Posterior vena cava (tissue), 2 donors: ENCODE measurements around the gene BGLAP. TPM values are rescaled to one million over a fixed set of nuclear protein-coding genes. Genes with fewer than 3 reads are reported as not detected.

ENCODE experiments used
- DNase-seq: peaks from one replicate; pipeline ENCODE4 v3.0.0-alpha.2; 2020; ENCODE audit warnings: low spot score
- intact Hi-C, 2 donors: fragments of 100-400 bp; cut with DNase I; formaldehyde crosslinking; loops; one replicate each; pipeline versions ENCODE4 v1.14.1 to v1.14.2; 2022 to 2023
- long read RNA-seq, 2 donors: library from polyadenylated mRNA; unstranded; transcript quantifications; one replicate each; pipeline ENCODE4 v2.0.0, GENCODE V29; 2020 to 2021
- total RNA-seq, 2 donors: library from RNA; stranded (reverse); fragmentation: NEBNext Ultra II Directional; extraction: Animal tissue kit (Norgen Biotek cat#: 25700); gene quantifications; one replicate each; pipeline ENCODE4 v1.2.1, GENCODE V29; 2021
- donor health status: DM: yes; HTN: yes; CAD: no.
- donor health status: DM: yes; HTN: yes; CAD: no.

BGLAP gene
- total RNA-seq: under 1 TPM in 1 of 2 donors, not detected in 1; 0.71 TPM
- long read RNA-seq, donor 1: 0 reads
- long read RNA-seq, donor 2: 0 reads

DNA sequence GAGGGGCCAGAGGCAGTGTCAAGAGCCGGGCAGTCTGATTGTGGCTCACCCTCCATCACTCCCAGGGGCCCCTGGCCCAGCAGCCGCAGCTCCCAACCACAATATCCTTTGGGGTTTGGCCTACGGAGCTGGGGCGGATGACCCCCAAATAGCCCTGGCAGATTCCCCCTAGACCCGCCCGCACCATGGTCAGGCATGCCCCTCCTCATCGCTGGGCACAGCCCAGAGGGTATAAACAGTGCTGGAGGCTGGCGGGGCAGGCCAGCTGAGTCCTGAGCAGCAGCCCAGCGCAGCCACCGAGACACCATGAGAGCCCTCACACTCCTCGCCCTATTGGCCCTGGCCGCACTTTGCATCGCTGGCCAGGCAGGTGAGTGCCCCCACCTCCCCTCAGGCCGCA lies at the start of gene BGLAP:
Gene BGLAP, plus strand, starts transcription at position 259 of the 400 bp plus-strand sequence. Its CDS starts 48 bp downstream, at position 307.
- no peak for DNase-seq
- intact Hi-C loops: no loop called here

DNA sequence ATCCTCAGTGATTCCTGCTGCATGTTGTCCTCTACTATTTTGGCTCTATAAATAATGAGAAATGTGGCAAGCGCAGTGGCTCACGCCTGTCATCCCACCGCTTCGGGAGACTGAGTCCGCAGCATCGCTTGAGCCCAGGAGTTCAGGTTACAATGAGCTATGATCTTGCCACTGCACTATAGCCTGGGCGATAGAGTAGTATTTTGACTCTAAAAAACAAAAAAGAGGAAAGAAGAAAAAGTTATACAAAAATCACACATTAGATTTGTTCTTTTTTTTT lies 48.8 kb upstream of the BGLAP start:
- DNase-seq: peak; percentile 58
- intact Hi-C loops: no loop called here

DNA sequence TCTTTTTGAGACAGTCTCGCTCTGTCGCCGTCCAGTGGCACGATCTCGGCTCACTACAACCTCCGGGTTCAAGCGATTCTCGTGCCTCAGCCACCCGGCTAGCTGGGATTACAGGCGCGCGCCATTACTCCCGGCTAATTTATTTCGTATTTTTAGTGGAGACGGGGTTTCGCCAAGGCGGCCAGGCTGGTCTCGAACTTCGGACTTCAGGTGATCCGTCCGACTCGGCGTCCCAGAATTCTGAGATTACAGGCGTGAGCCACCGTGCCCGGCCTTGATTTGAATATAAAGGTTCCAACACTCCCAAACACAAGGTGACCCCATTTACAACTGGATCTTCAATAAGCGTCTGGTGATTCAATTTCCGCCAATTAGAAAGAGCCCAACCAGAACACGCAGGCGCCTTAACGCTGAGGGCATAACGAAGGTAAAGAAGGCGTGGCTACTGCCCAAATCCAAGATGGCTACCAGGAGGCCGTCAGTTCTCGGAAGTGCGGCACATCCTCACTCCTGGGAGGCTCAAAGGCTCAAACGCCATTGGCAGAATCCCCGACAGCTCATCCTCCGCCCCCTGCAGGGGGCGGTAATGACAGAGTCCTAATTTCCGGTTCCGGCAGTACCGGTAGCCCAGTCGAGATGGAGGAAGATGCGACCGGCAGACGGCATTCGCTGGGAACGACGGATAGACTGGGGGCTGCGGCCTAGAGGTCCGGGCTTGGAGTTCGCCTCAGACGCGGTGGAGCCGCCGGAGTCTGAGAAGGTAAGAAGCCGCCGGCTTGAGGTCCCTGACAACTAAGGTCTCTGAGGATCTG lies 48.3 kb upstream of the BGLAP start, which contains the start of gene SLC25A44:
Gene SLC25A44, plus strand, starts transcription at position 617 of the 812 bp plus-strand sequence. CDS start 5,744 bp downstream, outside the sequence.
- intact Hi-C loops: no loop called here
- peak; percentile 98 for DNase-seq

DNA sequence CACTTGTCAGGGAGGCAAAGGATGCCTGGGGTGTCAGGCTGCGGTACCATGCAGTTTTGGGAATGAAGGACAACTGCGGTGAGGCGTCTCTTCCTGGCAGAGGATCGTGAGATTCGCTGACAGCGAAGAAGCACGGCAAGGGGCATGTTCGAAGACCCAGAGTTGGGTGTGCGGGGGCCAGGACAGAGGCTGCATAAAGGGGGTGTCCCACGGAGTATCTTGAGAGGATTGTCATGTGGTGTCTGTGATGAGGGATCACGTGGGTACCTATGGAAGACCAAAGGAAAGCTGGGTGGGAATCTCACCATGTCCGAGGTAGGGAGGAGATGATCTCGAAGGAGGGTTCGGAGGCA lies 47.7 kb upstream of the BGLAP start:
- intact Hi-C loops: no loop called here
- no peak for DNase-seq

DNA sequence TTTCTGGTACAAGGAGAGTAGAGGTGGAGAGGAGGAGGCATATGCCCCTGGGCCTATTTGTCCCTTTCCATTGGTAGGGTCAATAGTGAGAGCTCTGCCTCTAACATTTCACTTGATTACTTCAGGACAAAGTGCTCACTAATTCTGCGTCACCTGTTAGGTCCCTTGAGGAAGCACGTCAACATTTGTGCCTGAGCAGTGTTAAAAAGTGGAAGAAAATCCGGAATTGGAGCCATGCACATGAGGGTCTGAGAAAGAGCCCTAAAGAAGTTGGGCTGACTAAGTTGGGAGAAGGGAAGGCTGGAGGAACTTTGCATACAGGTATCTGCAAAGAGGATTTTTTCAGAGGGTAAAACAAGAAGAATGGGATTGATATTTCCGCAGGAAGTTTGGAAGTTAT lies 46.1 kb upstream of the BGLAP start:
- no peak for DNase-seq
- intact Hi-C loops: no loop called here

DNA sequence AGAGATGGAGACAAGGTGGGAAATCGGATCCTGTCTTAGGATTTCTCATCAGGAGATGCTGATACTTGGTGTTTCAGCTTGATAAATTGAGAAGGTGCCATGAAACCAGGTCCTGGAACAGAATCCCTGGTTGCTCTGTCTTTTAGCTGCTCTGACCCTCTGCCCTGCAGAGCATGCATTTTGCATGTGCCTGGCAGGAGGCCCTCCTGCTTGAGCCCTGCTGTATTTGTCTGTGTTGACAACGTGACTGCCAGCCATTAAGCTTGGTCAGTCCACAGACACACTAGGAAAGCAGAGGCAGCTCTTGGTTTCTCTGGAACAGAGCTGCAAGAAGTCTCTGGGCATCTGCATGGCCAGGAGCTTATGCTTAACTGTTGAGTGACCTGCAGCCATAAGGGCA lies 45.5 kb upstream of the BGLAP start:
- intact Hi-C loops: no loop called here
- DNase-seq: peak; percentile 16

DNA sequence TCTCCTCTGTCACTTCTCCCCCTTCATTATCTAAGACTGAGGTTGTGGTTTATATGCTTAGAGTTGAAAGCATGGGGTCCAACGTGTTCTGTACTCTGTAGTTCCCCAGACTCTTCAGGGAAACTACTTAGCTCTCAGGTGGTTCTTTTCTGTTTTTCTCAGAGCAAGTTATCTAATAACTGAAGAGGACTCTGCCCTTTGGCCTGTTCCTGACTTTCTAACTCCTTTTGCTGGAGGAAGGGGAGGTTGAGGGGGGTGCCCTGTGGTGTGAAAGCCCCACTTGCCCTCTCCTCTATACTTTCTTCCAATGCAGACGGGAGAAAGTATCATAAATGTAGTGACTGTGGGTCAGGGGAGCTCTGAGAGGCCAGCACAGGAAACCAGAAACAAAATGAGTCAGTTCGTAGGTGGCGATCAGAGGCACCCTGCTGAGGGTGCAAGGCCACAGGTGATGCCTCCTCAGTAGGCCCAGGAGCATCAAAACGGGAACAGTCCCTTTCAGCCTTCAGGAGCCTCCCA lies 43.1 kb upstream of the BGLAP start:
- DNase-seq: no peak
- intact Hi-C loops: no loop called here

DNA sequence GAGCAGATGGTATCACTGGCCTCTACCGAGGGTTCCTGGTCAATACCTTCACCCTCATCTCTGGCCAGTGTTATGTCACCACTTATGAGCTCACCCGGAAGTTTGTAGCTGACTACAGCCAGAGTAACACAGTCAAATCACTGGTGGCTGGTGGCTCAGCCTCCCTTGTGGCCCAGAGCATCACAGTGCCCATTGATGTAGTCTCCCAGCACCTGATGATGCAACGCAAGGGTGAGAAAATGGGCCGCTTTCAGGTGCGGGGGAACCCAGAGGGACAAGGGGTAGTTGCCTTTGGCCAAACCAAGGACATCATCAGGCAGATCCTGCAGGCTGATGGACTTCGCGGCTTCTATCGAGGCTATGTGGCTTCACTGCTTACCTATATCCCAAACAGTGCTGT lies 41.9 kb upstream of the BGLAP start:
- intact Hi-C loops: no loop called here
- DNase-seq: peak; percentile 61

DNA sequence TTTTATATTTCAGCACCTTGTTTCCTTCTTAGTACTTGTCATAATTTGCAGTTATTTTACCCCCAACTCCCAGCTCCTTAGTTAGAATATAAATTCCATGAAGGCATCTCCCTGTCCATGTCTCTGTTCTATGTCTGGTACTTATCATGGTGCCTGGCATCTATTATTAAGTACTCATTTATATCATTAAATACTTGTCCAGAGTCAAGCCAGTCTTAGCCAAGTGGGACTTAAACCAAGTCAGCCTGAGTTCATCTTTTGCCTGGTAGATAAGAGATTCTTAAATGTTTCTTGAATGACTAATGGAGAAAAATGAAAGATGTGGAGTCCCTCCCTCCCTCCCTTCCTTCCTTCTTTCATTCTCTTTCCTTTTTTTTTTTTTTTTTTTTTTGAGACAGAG lies 38.7 kb upstream of the BGLAP start:
- intact Hi-C loops: no loop called here
- no peak for DNase-seq

DNA sequence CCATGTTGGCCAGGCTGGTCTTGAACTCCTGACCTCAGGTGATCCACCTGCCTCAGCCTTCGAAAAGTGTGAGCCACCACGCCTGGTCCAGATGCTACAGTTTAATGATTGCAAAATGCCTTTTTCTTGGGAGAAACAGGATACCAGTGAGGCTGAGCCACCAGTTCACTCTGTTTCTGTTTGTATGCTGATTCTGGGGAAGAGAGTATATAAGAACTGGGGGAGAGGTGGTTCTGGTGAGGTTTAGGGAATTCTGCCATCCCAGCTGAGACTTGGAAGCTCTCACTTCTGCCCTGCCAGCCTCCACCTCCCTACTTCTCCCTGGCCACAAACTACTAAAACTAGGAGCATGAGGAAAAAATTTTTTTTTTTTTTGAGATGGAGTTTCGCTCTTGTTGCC lies 37.3 kb upstream of the BGLAP start:
- peak; percentile 19 for DNase-seq

DNA sequence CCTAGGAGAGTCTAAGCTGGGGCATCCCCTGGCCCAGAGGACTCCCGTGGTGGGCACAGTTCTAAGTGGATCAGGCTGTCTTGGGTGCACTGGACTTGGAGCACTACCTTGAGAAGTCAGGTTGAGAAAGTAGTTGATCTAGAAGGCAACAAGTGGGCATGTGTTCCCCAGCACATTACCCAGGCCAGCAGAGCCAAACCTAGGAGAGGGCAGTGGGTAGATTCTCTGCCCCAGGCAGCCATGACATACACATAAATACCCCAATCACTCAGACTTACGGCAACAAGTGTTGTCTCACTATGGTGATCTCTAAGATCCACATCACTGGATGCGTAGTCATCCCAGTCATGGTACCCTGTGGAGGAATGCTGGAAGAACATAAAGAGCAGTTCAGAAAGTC lies 30.7 kb upstream of the BGLAP start:
- DNase-seq: peak; percentile 15
- intact Hi-C loops: no loop called here

More for the DNA sequence above, 37.3 kb upstream of the BGLAP start:
- intact Hi-C loops: no loop called here

DNA sequence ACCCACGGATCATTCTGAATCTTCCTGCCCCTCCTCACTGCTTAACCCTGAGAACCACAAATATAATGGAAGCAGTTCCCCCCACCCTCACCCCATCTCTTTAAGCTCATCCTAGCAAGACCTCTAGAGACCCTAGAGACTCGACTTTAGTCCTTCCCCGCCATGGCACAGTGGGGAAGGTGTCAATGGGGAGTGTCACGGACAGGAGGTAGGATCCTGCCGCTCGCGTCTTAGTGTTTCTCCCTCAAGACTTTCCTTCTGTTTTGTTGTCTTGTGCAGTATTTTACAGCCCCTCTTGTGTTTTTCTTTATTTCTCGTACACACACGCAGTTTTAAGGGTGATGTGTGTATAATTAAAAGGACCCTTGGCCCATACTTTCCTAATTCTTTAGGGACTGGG lies 29.9 kb upstream of the BGLAP start:
- DNase-seq: peak; percentile 56
- intact Hi-C loops: no loop called here

DNA sequence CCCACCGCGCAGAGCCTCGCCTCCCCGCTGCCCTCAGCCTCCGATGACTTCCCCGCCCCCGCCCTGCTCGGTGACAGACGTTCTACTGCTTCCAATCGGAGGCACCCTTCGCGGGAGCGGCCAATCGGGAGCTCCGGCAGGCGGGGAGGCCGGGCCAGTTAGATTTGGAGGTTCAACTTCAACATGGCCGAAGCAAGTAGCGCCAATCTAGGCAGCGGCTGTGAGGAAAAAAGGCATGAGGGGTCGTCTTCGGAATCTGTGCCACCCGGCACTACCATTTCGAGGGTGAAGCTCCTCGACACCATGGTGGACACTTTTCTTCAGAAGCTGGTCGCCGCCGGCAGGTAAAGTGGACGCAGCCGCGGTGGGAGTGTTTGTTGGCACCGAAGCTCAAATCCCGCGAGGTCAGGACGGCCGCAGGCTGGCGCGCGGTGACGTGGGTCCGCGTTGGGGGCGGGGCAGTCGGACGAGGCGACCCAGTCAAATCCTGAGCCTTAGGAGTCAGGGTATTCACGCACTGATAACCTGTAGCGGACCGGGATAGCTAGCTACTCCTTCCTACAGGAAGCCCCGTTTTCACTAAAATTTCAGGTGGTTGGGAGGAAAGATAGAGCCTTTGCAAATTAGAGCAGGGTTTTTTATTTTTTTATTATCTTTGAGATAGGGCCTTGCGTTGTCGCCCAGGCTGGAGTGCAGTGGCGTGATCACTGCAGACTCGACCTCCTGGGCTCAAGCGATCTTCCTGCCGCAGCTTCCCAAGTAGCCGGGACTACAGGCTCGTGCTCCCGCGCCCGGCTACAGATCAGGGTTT lies 28.9 kb upstream of the BGLAP start, which contains the start of gene PMF1:
Gene PMF1, plus strand, starts transcription at position 175 of the 811 bp plus-strand sequence. Its CDS starts 9 bp downstream, at position 184.
- intact Hi-C loops: no loop called here
- peak; percentile 99 for DNase-seq

DNA sequence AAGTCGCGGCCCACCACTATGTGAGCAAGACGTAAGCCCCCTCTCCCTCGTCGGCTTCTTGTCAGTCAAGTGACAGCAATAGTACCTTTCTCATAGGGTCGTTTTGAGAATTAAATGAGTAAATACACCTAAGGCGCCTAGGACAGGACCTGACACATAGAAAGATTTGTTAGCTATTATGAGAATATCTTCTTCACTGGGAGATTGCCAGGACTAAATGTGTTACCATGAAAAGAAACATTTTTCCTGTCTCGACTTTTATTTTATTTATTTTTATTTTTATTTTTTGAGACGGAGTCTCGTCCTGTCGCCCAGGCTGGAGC lies 28.4 kb upstream of the BGLAP start:
- DNase-seq: no peak
- intact Hi-C loops: no loop called here

DNA sequence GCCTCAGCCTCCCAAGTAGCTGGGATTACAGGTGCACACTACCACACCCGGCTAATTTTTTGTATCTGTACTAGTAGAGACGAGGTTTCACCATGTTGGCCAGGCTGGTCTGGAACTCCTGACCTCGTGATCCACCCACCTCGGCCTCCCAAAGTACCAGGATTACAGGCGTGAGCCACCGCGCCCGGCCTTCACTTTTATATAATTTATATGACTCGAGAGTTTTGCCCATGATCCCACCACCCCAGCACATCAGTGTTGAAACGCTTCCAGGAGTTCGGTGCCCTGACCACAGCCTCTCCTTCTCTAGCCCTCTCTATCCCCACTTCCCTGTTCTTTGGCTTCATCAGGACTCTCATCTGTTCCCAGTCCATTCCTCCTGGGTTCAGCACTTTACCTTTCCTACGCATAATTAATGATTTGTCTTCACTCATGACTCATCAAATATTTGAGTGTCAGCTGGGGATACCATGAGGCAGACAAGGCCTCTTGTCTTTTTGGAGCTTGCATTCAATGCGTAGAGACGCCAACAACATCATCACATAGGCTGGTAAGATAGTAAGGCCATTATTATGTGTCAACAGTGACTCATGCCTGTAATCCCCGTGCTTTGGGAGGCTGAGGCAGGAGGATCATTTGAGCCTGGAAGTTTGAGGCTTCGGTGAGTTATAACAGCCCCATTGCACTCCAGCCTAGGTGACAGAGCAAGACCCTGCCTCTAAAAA lies 27.8 kb upstream of the BGLAP start:
- intact Hi-C loops: no loop called here
- peak; percentile 48 for DNase-seq

DNA sequence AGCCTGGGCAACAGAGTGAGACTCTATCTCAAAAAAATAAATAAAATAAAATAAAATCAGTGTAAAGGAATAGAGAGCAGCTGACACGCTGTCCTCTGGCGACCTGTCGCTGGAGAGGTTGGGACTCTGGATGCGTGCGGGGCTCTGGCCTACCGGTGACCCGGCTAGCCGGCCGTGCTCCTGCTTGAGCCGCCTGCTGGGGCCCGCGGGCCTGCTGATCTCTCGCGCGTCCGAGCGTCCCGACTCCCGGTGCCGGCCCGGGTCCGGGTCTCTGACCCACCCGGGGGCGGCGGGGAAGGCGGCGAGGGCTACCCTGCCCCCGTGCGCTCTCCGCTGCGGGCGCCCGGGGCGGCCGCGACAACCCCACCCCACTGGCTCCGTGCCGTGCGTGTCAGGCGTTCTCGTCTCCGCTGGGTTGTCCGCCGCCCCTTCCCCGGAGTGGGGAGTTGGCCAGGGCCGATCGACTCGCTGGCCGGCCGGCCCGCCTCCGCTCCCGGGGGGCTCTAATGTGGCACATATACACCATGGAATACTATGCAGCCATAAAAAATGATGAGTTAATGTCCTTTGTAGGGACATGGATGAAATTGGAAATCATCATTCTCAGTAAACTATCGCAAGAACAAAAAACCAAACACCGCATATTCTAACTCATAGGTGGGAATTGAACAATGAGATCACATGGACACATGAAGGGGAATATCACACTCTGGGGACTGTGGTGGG lies 25.5 kb upstream of the BGLAP start:
- intact Hi-C loops: loop anchor here in 1 of 2 donors (5.0 kb wide), 1 partner anchor 129 kb away; no protein-coding TSS in a partner anchor
- DNase-seq: peak; percentile 77

DNA sequence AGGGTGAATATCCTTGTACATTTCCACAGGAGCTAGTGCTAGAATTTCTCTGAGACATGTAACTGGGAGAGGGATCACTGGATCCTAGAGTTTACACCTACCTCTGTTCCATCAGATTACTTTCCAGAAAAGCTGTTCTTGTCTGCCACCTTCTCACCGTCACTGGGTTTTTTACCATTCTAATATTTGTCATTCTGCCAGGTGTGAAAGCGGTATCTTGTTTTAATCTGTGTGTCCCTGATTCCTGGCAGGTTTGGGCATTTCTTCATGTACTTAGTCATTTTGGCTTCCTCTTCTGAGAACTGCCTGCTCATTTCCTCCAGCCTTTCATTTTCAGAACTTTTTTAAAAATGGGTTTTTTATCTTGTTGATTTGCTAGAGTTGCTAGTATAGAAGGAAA lies 24.1 kb upstream of the BGLAP start:
- DNase-seq: peak; percentile 6
- intact Hi-C loops: loop anchor here in 1 of 2 donors (5.0 kb wide), 1 partner anchor 131 kb away; no protein-coding TSS in a partner anchor

DNA sequence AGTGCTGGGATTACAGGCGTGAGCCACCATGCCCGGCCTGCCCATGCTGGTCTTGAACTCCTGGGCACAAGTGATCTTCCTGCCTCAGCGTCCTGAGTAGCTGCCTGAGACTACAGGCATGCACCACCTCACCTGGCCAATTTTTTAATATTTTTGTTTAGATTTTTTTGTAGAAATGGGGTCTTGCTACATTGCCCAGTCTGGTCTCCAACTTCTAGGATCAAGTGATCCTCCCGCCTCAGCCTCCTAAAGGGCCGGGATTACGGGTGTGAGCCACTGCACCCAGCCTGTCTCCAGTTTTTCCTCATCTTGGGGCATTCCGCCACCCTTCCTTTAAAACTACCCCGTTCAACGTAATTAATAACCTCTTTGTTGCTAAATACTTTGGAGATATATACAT lies 21.8 kb upstream of the BGLAP start:
- intact Hi-C loops: loop anchor here (5.0 kb wide), 3 partner anchors 68 to 128 kb away; partner anchors contain the start of gene SEMA4A (in 1 of the 2)
- DNase-seq: no peak
